ENCODE results near the gene OR10H4.

GRCh38 chr19:15995536-15995935 lies 46.7 kb downstream of the OR10H4 start:
- no peak for TF ChIP-seq CTCF (IDR thresholded peaks at IDR 0.05)
- no peak for TF ChIP-seq POLR2A (IDR thresholded peaks at IDR 0.05)

Data from breast epithelium (tissue), 3 donors.